DOHH2 (cell line): ENCODE results near the gene CDK5RAP2.

Experiments
- H3F3A ChIP-seq: fragments of 200-600 bp; sonication (generic), shearing (Covaris generic); 2 replicates; pipeline ENCODE4 v1.6.0; 2016; ENCODE audit warnings: antibody characterized with exemption, mild to moderate bottlenecking; ENCODE audit not compliant: control insufficient read depth, insufficient read depth
- H3K27ac ChIP-seq: fragments of 200-600 bp; sonication (generic); 2 replicates; pipeline ENCODE4 v1.5.1; 2014; ENCODE audit warnings: low read depth, mild to moderate bottlenecking, low read length, moderate library complexity
- H3K27me3 ChIP-seq: fragments of 200-600 bp; sonication (generic); 2 replicates; pipeline ENCODE4 v1.6.1; 2014; ENCODE audit warnings: mild to moderate bottlenecking, low read length, mixed read lengths; ENCODE audit not compliant: control insufficient read depth
- H3K36me3 ChIP-seq: fragments of 200-600 bp; sonication (generic); 2 replicates; pipeline ENCODE4 v1.6.1; 2014; ENCODE audit warnings: mild to moderate bottlenecking, low read length, moderate library complexity, mixed read lengths; ENCODE audit not compliant: control insufficient read depth
- H3K4me1 ChIP-seq: fragments of 200-600 bp; sonication (generic); 2 replicates; pipeline ENCODE4 v1.6.1; 2014; ENCODE audit warnings: mild to moderate bottlenecking, low read length, mixed read lengths; ENCODE audit not compliant: control insufficient read depth
- H3K4me2 ChIP-seq: fragments of 200-600 bp; sonication (generic); 2 replicates; pipeline ENCODE4 v1.6.0; 2014; ENCODE audit warnings: mild to moderate bottlenecking, low read length, moderate library complexity
- H3K4me3 ChIP-seq: fragments of 200-600 bp; sonication (generic); 2 replicates; pipeline ENCODE4 v1.5.1; 2014; ENCODE audit warnings: mild to moderate bottlenecking, low read length, mixed read lengths
- H3K79me2 ChIP-seq: fragments of 200-600 bp; sonication (generic); 2 replicates; pipeline ENCODE4 v1.6.1; 2014; ENCODE audit warnings: mild to moderate bottlenecking, low read length, mixed read lengths; ENCODE audit not compliant: control insufficient read depth
- H3K9me2 ChIP-seq: fragments of 200-600 bp; sonication (generic); replicated peaks from 2 replicates; pipeline ENCODE4 v1.6.1; 2014; ENCODE audit warnings: mild to moderate bottlenecking, low read length, mixed read lengths; ENCODE audit not compliant: control insufficient read depth
- H3K9me3 ChIP-seq: fragments of 200-600 bp; sonication (generic); 2 replicates; pipeline ENCODE4 v1.6.1; 2014; ENCODE audit warnings: antibody characterized with exemption, low read length, mixed read lengths; ENCODE audit not compliant: control insufficient read depth, insufficient read depth
- H4K20me1 ChIP-seq: fragments of 200-600 bp; sonication (generic); 2 replicates; pipeline ENCODE4 v1.6.0; 2014; ENCODE audit warnings: low read depth, mild to moderate bottlenecking, antibody characterized with exemption, low read length, moderate library complexity; ENCODE audit not compliant: control insufficient read depth, insufficient read depth
- EZH2phosphoT487 ChIP-seq: fragments of 200-600 bp; sonication (generic); IDR thresholded peaks from 2 replicates; pipeline ENCODE4 v1.6.1; 2017; ENCODE audit warnings: borderline replicate concordance, mild to moderate bottlenecking, antibody characterized with exemption, low read length, moderate library complexity, mixed read lengths
- TF ChIP-seq, protein P1 (sequence below): fragments of 200-600 bp; sonication (generic); IDR thresholded peaks from one replicate; pipeline ENCODE4 v1.5.1; 2014; ENCODE audit warnings: antibody characterized with exemption, mild to moderate bottlenecking, low read depth, low read length; ENCODE audit not compliant: poor library complexity, severe bottlenecking

The CDK5RAP2 gene

DNA sequence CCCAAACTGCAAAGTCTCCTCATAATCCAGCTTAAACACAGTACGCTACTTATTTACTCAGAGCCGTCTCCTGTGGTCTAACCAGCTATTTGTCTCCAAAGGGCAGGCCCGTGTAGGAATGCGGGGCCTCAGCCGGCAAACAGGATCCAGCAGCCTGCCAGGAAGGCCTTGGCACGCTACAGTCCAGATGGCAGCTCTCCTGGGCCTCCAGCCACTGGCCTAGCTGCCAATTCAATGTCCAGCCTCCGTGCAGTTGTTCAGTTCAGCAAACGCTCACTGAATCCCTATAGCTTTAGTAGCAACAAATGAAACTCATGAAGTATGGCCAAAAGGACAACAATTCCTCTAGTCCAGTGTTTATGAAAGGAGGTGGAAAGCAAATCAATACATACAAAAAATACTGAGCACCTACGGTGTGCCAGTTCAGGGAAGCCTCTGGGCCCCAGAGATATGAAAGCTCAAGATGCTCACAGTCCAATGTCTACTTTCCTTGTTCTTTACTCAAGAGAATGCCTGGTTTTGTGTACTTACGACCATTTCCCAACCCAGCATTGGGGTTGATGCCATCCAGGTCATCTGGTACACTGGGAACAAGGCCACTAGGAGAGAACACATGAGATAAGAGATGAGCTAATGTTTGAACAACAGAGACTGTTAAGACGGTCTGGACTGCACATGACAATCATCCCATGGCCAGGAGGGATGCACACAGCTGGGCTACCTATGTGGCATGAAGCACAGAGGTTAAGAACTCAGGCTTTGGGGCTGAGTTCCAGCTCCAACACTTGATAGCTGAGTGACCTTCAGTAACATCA is 8.3 kb downstream of the CDK5RAP2 start:
- Histone ChIP-seq H3K9me2 (no peaks in the 10 kb centered on the region), H3K36me3 (peaks cover 60% of the 10 kb centered on the region), H3K27ac (no peak overlapping the region), H3K79me2 (peaks cover 47% of the 10 kb centered on the region), H3K4me2 (no peak overlapping the region), H3K27me3 (no peaks in the 10 kb centered on the region), H3K4me1 (no peaks in the 10 kb centered on the region), H4K20me1 (peaks cover 3% of the 10 kb centered on the region; the same call in 1 of the 2 replicates), H3F3A (no peaks in the 10 kb centered on the region), H3K4me3 (no peak overlapping the region), H3K9me3 (no peaks in the 10 kb centered on the region)
- TF ChIP-seq EZH2phosphoT487: no peak
- TF ChIP-seq, protein P1, sequence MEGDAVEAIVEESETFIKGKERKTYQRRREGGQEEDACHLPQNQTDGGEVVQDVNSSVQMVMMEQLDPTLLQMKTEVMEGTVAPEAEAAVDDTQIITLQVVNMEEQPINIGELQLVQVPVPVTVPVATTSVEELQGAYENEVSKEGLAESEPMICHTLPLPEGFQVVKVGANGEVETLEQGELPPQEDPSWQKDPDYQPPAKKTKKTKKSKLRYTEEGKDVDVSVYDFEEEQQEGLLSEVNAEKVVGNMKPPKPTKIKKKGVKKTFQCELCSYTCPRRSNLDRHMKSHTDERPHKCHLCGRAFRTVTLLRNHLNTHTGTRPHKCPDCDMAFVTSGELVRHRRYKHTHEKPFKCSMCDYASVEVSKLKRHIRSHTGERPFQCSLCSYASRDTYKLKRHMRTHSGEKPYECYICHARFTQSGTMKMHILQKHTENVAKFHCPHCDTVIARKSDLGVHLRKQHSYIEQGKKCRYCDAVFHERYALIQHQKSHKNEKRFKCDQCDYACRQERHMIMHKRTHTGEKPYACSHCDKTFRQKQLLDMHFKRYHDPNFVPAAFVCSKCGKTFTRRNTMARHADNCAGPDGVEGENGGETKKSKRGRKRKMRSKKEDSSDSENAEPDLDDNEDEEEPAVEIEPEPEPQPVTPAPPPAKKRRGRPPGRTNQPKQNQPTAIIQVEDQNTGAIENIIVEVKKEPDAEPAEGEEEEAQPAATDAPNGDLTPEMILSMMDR: no peak

DNA sequence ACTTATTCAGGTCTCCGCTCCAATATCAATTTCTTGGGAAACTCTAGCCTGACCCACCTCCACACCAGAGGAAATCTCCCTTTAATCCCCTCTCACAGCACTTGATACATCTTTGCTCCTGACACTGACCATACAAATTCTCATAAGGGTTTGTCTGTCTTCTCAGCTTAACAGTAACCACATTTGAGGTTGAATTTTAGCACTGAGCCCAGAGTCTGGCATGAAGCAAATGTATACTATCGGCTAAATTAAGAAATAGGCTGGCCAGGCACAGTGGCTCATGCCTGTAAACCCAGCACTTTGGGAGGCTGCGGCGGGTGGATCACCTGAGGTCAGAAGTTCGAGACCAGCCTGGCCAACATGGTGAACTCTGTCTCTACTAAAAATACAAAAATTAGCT is 9.7 kb downstream of the CDK5RAP2 start:
- peaks cover 40% of the 10 kb centered on the region for H3K79me2 ChIP-seq
- TF ChIP-seq, protein P1: no peak
- no peak for TF ChIP-seq EZH2phosphoT487
- H3K9me2 ChIP-seq: no peaks in the 10 kb centered on the region
- peaks cover 3% of the 10 kb centered on the region; the same call in 1 of the 2 replicates for H4K20me1 ChIP-seq
- H3K4me1 ChIP-seq: no peaks in the 10 kb centered on the region
- H3K36me3 ChIP-seq: peaks cover 69% of the 10 kb centered on the region
- no peaks in the 10 kb centered on the region for H3K9me3 ChIP-seq
- H3K4me2 ChIP-seq: no peak overlapping the region
- H3K27ac ChIP-seq: no peak overlapping the region
- H3K4me3 ChIP-seq: no peak overlapping the region
- no peaks in the 10 kb centered on the region for H3F3A ChIP-seq
- no peaks in the 10 kb centered on the region for H3K27me3 ChIP-seq

DNA sequence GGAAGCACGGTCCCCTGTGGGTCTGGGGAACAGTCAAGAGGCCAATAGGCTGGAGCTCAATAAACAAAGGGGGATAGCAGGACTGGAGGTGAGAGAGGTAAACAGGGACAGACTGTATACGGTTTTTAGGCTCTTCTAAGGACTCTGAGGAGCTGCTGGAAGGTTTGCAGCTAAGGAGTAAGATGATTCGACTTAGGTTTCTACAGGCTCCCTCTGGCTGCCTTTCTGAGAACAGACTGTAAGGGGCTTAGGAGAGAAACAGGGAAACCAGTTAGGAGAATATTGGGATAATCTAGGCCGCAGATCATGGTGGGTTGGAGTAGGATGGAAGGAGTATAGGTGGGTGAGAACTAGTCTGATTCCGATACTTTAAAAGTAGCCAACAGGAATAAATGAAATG is 10.4 kb downstream of the CDK5RAP2 start:
- H3K4me2 ChIP-seq: no peak overlapping the region
- no peaks in the 10 kb centered on the region for H3K9me3 ChIP-seq
- TF ChIP-seq, protein P1: no peak
- TF ChIP-seq EZH2phosphoT487: no peak

More for the DNA sequence above, 10.4 kb downstream of the CDK5RAP2 start:
- Histone ChIP-seq H3K4me3 (no peak overlapping the region), H3K79me2 (peaks cover 40% of the 10 kb centered on the region), H3K9me2 (no peaks in the 10 kb centered on the region), H3K36me3 (peaks cover 76% of the 10 kb centered on the region), H3K27ac (no peak overlapping the region), H3K4me1 (no peaks in the 10 kb centered on the region), H4K20me1 (0 out of 2 replicates have a peak, but pooled peaks cover 3% of the 10 kb centered on the region), H3K27me3 (no peaks in the 10 kb centered on the region), H3F3A (no peaks in the 10 kb centered on the region)
